SHP77 (cell line): Measurements from ENCODE around the gene AMY1B.
"Not testable (repeated sequence)": the region's sequence is repeated elsewhere in the genome, so short reads cannot be mapped to it uniquely, and the experiment has no call there.

Source experiments
- DNase-seq, 2 experiments: peaks; one replicate each; lab custom pipeline; 2025; lab: John Stamatoyannopoulos, UW

The AMY1B gene

GRCh38 chr1:103696110-103696509 lies at the start of gene AMY1B:
AMY1B (minus strand) TSS chr1:103696210; CDS start chr1:103695639, 571 bp downstream.
- not testable (repeated sequence) for DNase-seq

- DNase-seq: not testable (repeated sequence)
These were observed 49.0 kb upstream of the AMY1B start for GRCh38 chr1:103745040-103745439.

- DNase-seq: not testable (repeated sequence)
These were observed 48.4 kb upstream of the AMY1B start for GRCh38 chr1:103744449-103744848.

- not testable (repeated sequence) for DNase-seq
These were observed 42.0 kb upstream of the AMY1B start for GRCh38 chr1:103738031-103738430.

GRCh38 chr1:103735334-103735733 lies 39.3 kb upstream of the AMY1B start:
- DNase-seq: not testable (repeated sequence)

GRCh38 chr1:103721473-103721872 lies 25.5 kb upstream of the AMY1B start:
- DNase-seq: not testable (repeated sequence)

- not testable (repeated sequence) for DNase-seq
These were observed 21.4 kb upstream of the AMY1B start for GRCh38 chr1:103717404-103717803.

- DNase-seq: not testable (repeated sequence)
These were observed 14.4 kb upstream of the AMY1B start for GRCh38 chr1:103710381-103710780.

GRCh38 chr1:103707670-103708069 lies 11.7 kb upstream of the AMY1B start:
- DNase-seq: not testable (repeated sequence)

- DNase-seq: not testable (repeated sequence)
These were observed 5.2 kb upstream of the AMY1B start for GRCh38 chr1:103701256-103701655.

- not testable (repeated sequence) for DNase-seq
These were observed 4.7 kb upstream of the AMY1B start for GRCh38 chr1:103700669-103701068.

GRCh38 chr1:103697430-103697829 lies 1.4 kb upstream of the AMY1B start:
- DNase-seq: not testable (repeated sequence)

- not testable (repeated sequence) for DNase-seq
These were observed 19.7 kb downstream of the AMY1B start for GRCh38 chr1:103676335-103676734.

- not testable (repeated sequence) for DNase-seq
These were observed 40.5 kb downstream of the AMY1B start, which contains the start of gene AMY1A for GRCh38 chr1:103655460-103655859. AMY1A (plus strand) TSS chr1:103655760; CDS start chr1:103656331, 571 bp downstream.

- DNase-seq: not testable (repeated sequence)
These were observed 41.9 kb downstream of the AMY1B start for GRCh38 chr1:103654133-103654532.

- not testable (repeated sequence) for DNase-seq
These were observed 45.1 kb downstream of the AMY1B start for GRCh38 chr1:103650889-103651288.

GRCh38 chr1:103650305-103650704 lies 45.7 kb downstream of the AMY1B start:
- not testable (repeated sequence) for DNase-seq

- DNase-seq: not testable (repeated sequence)
These were observed 52.1 kb downstream of the AMY1B start for GRCh38 chr1:103643908-103644307.

GRCh38 chr1:103641194-103641593 lies 54.8 kb downstream of the AMY1B start:
- not testable (repeated sequence) for DNase-seq
